Measurements from ENCODE around the gene DNAJC16.
A peak's percentile ranks its signal among the peaks of the same experiment; 100 is the strongest.

Gene DNAJC16

DNA sequence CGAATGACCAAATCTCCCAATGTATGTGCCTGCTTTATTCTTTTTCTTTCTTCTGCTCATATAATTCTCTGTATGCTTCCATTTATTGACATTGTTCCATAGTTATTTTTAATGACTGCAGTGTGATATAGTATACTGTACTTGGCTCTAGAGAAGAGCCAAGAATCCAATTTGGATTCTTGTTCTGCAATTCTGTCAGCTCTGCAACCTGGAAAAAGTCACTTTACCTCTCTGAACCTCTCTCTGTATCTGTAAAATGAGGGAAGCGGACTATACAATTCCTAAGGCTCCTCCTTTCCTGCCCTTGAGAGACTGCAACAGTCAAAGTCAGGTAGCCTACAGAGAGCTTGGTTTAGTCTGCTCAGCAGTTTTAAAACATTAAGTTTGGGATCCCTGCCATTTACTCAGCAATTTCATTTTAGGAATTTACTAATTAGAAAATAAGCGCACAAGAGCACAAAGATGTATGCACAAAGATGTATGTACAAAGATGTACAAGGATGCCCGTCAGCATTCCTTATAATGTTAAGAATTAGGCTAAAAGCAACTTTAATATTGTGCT lies 14.7 kb downstream of the DNAJC16 start:
- no peak for DNase-seq

DNA sequence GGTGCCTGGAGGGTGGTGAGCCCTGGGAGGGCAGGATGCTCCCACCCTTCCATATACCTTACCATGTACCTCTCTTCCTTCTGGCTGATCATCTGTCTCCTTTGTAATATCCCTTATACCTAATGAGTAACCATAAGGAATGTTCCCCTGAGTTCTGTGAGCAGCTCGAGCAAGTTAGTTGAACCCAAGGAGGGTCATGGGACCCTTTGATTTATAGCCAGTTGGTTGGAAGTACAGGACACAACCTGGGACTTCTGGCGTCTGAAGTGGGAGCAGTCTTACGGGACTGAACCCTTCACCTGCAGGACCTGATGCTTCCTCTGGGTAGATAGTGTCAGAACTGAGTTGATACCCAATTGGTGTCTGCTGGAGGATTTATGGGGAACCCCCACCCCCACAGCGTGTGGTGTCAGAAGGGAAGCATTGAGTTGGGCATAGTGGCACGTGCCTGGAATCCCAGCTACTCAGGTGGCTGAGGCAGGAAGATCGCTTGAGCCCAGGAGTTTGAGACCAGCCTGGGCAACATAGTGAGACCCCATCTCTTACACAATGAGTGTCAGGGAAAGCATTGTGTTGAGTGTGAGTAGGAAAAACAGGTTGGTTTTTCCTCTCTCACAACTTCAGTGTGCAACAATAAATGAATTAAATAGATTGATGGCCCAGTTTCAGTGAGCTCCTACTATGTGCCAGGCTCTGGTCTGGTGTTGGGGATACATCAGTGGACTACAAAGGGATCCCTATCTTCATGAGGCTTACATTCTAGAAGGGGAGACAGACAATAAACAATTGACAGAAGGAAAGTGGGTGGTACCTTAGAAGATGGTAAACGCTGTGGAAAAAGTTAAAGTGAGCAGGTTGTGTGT lies 16.0 kb downstream of the DNAJC16 start:
- DNase-seq = no peak

DNA sequence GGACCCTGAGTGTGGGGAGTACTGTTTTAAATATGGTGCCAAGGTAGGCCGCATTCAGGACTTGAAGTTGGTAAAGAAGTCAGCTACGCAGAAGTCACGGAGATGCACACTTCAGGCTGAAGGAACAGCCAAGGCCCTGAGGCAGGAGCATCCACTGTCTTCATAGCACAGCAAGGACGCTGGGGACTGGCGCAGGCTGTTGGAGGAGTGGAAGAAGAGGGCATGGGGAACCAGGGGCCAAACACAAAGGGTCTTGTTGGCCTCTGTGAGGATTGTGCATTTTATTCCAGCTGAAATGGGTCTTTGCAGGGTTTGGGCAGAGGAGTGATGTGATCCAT lies 16.6 kb downstream of the DNAJC16 start:
- no peak for DNase-seq

DNA sequence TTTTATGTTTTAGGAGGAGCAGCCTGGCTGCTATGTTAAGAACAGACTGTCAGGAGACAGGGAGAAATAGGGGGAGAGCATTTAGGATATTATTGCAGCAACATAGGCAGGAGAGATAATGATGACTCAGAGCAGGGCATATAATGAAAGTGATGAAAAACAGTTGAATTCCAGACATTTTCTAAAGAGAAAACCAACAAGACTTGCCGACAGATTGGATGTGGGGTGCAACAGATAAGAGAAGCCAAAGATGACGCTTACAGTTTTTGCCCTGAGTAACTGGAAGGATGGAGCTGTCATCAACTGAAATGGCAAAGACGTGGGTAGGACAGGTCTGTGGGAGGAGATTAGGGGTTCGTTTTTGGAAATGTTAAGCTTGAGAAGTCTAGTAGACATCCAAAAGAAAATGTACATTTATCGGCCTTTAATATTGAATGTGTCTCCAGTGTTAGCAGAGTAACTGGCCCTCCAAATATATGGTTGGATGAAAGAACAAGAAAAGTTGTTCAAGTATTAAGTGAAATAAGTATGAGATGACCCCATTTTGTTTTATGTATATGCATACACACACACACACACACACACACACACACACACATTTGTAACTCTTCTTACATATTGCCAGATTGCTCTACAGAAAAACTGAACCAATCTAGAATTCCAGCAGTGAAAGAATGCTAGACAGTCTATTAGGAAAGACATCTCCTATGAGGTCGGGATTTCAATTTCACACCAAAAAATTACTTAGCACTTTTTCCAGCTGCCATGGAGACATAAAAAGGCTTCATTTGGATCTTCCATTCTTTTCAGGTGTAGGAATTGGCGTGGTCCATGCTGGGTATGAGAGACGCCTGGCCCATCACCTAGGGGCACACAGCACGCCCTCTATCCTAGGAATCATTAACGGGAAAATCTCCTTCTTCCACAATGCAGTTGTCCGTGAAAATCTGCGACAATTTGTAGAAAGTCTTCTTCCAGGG lies 17.2 kb downstream of the DNAJC16 start:
- no peak for DNase-seq

DNA sequence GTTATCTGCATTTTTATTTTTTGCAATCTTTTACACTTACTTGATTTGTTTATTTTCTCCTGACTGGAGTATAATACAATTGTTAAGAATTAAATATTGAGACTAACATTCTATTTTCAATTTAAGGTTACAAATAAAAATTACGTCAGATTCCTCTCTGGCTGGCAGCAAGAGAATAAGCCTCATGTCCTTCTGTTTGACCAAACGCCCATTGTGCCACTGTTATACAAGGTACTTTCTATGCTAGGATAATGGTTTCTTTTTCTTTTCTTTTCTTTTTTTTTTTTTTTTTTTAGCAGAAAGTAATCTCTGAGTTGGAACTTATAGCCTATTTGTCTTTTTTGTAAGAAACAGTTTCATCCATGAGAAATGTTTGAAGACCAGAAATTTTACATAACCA lies 20.0 kb downstream of the DNAJC16 start:
- DNase-seq = no peak

DNA sequence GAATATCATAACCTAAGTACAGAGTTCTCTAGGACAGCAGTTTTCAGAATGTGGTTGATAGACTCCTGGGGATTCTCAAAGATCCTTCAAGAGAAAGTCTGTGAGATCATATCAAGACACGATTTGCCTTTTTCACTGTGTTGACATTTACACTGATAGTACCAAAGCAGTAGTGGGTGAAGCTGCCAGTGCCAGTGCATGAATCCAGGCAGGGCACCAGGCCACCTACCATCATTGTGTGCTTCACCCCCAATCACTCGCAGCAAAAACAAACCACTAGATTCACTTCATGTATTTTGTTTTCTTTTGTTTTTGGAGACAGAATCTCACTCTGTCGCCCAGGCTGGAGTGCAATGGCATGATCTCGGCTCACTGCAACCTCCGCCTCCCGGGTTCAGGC lies 23.9 kb downstream of the DNAJC16 start:
- no peak for DNase-seq

DNA sequence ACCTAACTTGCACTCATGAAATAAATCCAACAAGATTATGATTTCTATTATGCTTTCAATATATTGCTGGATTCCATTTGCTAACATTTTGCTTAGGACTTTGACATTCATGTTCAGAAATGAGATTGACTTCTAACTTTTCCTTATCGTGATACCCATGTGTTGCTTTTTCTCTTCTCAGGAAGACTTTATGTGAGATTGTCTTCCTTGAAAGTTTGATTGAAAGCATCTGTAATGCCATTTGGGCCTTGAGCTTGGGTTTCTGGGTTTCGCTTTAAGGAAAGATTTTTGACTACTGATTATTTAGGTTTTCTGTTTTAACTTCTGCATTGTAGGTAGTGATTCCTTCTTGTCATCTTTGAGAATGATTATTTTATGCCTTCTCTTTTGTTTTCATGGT lies 30.4 kb downstream of the DNAJC16 start:
- no peak for DNase-seq

DNA sequence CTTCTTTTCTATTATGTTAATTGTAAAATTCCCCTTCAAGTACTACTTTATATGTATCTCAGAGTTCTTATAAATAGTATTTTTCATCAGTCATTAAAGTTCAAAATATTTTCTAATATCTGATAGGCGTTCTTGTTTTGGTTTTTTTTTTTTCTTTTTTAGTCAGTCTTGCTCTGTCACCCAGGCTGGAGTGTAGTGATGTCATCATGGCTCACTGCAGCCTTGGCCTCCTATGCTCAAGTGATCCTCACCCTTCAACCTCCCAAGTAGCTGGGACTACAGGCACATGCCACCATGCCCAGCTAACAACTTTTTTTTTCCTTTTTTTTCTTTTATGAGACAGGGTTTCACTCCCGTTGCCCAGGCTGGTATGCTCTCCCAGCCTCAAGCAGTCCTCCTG lies 30.9 kb downstream of the DNAJC16 start:
- DNase-seq = no peak

DNA sequence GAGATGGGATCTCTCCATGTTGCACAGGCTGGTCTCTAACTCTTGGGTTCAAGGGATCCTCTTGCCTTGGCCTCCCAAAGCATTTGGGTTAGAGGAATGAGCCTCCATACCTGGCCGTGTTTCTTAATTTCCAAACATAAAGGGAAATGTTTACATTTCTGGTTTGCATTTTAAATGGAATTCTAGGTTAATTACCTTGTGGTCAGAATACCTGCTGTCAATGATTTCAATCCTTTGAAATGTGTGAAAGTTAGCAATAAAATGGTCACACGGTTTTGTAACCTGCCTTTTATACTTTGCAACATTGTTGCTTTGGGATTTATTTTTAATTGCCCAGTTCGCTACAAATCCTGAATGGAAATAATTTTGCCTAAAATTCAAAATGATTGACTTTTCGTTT lies 31.9 kb downstream of the DNAJC16 start:
- DNase-seq = no peak

DNA sequence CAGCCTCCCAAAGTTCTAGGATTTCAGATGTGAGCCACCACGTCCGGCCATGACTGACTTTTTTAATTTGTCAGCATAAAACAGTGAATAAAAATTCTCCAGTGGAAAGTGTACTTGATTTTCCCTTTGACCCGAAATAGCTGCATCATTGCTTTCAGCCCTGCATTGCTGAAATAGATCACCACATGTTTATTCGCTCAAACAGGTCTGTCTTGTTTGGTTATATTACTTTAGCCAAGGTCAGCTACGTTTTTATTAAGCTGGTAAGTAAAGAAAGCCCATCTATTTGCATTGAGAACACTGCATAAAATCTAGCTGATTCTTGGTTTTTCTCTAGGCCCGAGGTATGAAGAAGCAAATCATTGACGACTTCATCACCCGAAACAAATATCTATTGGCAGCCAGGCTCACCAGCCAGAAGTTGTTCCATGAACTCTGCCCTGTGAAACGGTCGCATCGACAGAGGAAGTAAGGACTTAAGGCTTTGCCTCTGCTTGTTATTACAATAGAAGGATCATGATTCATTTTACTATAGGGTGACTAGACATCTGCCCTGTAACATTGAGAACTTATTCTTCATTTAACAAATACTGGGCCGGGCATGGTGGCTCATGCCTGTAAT lies 32.7 kb downstream of the DNAJC16 start:
- no peak for DNase-seq

DNA sequence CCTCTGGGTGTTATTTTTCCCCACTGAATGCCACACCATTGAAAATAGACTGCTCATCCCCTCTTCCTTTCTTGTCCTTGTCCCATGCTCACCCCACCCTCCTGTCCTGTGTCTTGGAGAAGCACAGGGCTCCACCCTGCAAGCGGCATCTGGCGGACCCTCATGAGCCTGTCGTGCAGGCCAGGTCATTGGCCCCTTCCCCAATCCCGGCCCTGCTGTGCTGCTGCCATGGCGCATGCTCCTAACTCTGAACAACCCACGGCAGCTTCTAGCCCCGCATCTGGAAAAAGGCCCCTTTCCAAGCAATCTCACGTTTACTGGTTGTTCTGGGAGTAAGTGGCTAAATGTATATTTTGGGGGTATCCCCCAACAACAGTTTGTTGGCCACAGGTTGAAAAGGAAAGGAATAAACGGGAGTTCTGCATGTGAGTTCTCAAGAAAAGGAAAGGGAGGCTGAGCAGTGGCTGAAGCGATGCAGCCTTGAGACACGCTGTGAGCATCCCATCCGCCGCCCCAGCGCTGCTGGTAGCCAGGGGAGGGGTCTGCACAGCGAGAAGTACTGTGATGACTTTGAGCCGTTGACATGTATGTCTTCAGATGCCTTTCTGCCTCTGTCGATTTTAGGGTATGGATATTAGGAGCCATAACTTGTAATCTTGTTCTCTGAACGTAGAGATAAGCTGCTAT lies 41.9 kb downstream of the DNAJC16 start:
- DNase-seq = no peak

DNA sequence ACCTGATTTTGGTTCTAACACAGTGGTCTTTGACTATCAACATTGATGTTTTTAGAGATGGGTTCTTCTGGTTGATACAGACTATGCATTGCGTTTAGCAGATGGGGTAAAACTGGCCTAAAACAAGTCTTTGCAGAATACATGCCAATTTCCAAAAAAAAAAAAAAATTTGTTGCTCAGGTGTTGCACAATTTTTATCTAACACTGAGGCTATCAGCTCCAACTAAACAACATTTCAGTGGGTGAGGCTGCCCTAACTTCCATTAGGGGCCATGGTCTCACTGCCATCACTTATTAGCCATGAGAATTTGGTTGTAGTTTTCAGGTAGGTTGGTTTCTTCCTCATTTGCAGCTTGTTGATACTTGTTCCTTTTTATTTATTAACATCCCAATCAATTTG lies 44.2 kb downstream of the DNAJC16 start:
- DNase-seq = no peak

DNA sequence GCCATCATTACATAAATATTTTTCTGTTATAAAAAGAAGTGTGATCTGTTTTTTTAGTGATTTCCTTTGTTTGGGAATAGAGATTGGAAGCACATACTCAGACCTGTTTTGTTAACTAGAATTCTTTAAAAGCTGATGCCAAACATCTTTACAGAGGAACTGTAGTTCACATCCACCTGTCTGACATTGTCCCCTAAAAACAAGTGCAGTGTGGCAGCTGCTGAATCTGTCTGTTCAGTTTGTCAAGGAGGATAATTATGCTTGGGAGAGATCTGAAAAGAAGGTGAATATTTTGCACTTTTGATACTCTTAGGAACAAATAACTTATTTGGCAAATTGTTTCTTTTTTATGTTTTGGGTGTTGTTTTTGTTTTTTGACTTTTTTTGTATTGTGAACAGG lies 44.6 kb downstream of the DNAJC16 start:
- no peak for DNase-seq

DNA sequence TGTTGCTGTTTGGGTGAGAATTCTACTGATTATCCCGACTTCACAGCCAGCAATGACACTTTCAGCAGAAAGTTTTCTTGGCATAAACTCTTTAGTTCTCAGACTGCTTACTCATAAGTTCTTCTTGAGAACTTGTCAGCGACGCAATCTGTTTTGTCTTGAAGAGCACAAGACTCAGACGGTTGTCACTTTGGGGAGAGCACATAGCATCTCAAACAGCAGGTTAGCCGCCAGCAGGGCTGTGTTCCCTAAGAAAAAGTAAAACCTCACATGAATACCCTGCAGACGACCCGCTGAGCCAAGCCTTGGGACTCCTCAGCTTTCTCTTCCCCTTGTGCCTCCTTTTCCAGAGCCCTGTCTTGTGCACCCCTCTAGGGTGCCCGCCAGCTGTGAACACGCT lies 46.8 kb downstream of the DNAJC16 start:
- DNase-seq = no peak

DNA sequence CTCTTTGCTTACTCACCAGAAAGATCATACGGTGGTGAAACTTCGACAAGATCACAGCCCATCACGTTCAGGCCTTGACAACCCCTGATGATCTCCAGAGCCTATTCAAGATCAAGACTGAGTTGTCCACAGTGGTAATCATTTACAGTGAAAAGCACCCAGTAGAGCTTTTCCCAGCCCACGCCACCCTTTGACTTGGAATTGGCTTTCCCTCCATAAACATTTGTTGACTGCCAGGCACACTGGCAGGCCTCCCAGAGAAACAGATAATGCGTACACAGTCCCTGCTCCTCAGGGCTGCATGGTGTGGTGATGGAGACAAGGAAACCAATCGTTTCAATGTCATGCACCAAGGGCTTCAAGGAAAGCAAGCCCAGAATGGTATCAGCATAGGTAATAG lies 48.1 kb downstream of the DNAJC16 start:
- no peak for DNase-seq

DNA sequence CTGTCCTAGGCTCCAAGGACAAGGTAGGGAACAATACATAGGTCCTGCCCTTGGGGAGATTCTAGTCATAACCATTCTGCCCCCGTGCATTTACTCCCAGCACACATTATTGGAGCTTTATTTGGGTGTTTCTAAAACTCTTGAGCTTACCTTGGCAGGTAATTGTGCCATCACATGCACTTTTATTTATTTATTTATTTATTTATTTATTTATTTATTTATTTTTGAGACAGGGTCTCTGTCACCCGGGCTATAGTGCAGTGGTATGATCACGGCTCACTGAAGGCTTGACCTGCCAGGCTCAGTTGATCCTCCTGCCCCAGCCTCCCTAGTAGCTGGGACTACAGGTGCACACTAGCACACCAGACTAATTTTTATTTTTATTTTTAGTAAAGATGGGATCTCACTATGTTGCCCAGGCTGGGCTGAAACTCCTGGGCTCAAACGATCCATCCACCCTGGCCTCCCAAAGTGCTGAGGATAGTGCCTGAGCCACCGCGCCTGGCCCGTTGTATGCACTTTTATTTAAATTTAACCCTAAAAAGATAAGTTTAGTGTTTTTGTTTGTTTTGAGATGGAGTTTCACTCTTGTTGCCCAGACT lies 49.0 kb downstream of the DNAJC16 start:
- no peak for DNase-seq

DNA sequence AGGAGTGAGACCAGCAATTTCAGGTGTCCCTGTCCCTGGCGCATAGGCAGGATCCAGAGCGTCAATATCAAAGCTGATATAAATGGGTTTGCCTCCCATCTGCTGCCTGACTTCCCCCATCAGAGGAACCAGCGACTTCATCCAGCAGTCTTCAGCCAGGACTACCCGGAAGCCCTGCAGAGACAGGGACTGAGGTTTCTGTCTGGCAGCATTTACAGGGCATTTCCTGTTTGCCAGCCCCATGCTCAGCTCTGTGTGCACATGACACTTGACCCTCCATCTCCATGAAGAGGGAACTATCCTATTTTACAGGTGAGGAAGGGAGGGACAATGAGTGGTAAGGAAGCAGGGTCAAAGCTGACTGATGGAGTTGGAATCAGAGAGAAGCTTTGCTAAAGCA lies 51.0 kb downstream of the DNAJC16 start:
- peak; percentile 61 for DNase-seq

DNA sequence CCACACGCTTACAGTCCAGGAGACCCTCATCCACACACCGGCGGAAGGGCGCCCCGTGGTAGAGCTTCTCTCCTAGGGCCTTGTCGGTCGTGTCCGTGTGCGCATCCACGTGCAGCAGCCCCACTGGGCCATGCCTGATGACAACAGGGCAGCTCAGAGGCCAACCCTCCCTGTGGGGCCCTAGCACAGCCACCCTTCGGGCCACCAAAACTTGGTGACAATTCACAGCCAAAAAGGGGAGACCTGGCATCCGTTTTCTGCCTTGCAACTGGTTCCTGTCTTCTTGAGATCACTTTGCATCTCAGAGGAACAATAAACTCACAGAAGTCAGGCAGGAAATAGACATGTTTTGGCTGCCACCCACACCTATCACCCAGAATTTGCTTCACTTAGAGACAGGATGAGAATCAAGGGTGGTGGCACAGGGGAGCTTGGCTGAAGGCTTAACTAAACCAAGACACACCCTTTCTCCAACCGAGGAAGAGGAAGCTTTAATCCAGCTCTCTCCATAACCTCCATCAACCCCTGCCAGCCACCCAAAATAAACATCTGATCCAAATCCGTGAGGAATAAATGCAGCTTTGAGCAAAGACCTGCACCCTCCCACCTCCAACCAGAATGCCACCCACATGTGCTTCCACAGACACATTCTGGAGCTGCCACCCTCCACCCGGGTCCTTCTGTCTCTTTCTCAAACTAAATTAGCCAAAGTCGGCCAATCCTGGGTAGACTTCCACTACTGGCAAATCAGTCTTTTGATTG lies 52.5 kb downstream of the DNAJC16 start:
- peak; percentile 70 for DNase-seq

DNA sequence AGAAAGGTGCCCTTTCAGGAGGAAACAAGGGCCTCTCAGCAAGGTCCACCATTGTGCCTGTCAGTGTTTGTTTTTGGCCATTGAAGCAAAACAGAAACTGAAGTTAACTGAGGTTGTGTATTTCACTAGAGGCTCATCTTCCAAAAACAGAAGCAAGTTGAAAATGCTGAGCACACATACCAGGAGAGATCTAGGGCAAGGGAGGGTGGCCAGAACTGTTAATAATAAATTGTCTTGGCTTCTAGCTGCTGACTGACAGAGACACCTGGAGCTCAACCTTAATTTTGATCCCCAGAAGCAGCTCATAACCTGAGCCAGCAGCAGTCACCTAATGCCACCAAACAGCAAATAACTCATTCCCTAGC lies 53.0 kb downstream of the DNAJC16 start:
- DNase-seq = no peak

DNA sequence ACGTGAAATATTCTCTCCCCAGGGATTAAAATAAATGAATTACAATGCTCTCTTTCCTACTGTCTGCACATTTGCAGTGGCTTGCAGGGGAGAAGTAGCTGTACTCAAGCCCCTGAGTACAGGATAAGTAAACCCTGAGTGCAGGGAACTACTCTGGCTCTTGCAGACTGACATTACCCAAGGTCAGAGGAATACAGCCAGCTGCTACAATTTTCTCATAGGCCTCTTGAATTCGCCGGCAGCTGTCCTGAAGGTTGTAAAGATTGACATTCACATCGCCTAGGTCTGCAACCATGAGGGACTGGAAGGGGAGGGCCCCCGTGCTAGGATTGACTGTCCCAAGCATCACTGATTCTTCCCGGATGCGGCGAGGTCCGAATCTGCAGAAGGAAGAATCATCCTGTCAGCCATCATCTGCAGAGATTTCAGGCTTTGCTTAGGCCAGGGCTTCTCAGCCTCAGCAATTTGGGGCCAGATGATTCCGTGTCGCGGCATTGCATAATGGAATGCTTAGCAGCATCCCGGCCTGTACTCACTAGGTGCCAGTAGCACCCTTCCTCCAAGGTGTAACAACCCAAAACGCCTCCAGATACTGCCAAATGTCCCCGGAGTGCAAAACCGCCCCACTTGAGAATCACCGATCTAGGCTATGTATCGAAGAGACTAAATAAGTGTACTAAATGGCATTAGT lies 56.5 kb downstream of the DNAJC16 start:
- no peak for DNase-seq
